Karpas-422 (cell line): ENCODE results near the gene DHRS7. TPM values are rescaled to one million over a fixed set of nuclear protein-coding genes. Genes with fewer than 3 reads are reported as not detected.

Experiments
- DNase-seq: peaks from one replicate; pipeline ENCODE4 v3.0.0-alpha.2; 2015
- H2AFZ ChIP-seq: fragments of 200-600 bp; sonication (generic); 2 replicates; pipeline ENCODE4 v1.6.1; 2014; ENCODE audit warnings: antibody characterized with exemption, low read length, mixed read lengths
- H3K27ac ChIP-seq: fragments of 200-600 bp; sonication (generic); 2 replicates; pipeline ENCODE4 v1.5.1; 2014; ENCODE audit warnings: mild to moderate bottlenecking, low read length, moderate library complexity
- H3K27me3 ChIP-seq: fragments of 200-600 bp; sonication (generic); 2 replicates; pipeline ENCODE4 v1.6.1; 2014; ENCODE audit warnings: low read length, mixed read lengths
- H3K36me3 ChIP-seq: fragments of 200-600 bp; sonication (generic); 2 replicates; pipeline ENCODE4 v1.6.1; 2014; ENCODE audit warnings: low read length, mixed read lengths; ENCODE audit not compliant: insufficient read depth
- H3K4me1 ChIP-seq: fragments of 200-600 bp; sonication (generic); 2 replicates; pipeline ENCODE4 v1.6.1; 2014; ENCODE audit warnings: mild to moderate bottlenecking, low read length, mixed read lengths
- H3K4me2 ChIP-seq: fragments of 200-600 bp; sonication (generic); 2 replicates; pipeline ENCODE4 v1.6.1; 2014; ENCODE audit warnings: low read length, low read depth, mild to moderate bottlenecking; ENCODE audit not compliant: poor library complexity, severe bottlenecking
- H3K4me3 ChIP-seq: fragments of 200-600 bp; sonication (generic); 2 replicates; pipeline ENCODE4 v1.5.1; 2014; ENCODE audit warnings: mild to moderate bottlenecking, antibody characterized with exemption, low read length, mixed read lengths
- H3K79me2 ChIP-seq: fragments of 200-600 bp; sonication (generic); 2 replicates; pipeline ENCODE4 v1.6.1; 2014; ENCODE audit warnings: mild to moderate bottlenecking, low read length, mixed read lengths
- H3K9ac ChIP-seq: fragments of 200-600 bp; sonication (generic); 2 replicates; pipeline ENCODE4 v1.6.0; 2014; ENCODE audit warnings: low read length
- H3K9me2 ChIP-seq: fragments of 200-600 bp; sonication (generic), shearing (Covaris generic); replicated peaks from 2 replicates; pipeline ENCODE4 v1.6.0; 2014; ENCODE audit warnings: mild to moderate bottlenecking, low read length, moderate library complexity; ENCODE audit not compliant: insufficient read depth
- H3K9me3 ChIP-seq: fragments of 300-700, 200-600 bp; sonication (generic); 2 replicates; pipeline ENCODE4 v1.6.1; 2014; ENCODE audit warnings: low read length, mixed read lengths
- H4K20me1 ChIP-seq: fragments of 200-600 bp; sonication (generic); 2 replicates; pipeline ENCODE4 v1.6.1; 2014; ENCODE audit warnings: mild to moderate bottlenecking, antibody characterized with exemption, low read length, low read depth; ENCODE audit not compliant: insufficient read depth
- total RNA-seq: library from RNA; depleted of rRNA; stranded (reverse); fragments of >200 nt; shearing (Covaris generic); gene quantifications from 2 replicates; pipeline ENCODE4 v1.2.3, GENCODE V29; 2014; ENCODE audit warnings: low replicate concordance

The DHRS7 gene
- total RNA-seq, 1 experiment from 2014 or later, result 155 TPM

DNA sequence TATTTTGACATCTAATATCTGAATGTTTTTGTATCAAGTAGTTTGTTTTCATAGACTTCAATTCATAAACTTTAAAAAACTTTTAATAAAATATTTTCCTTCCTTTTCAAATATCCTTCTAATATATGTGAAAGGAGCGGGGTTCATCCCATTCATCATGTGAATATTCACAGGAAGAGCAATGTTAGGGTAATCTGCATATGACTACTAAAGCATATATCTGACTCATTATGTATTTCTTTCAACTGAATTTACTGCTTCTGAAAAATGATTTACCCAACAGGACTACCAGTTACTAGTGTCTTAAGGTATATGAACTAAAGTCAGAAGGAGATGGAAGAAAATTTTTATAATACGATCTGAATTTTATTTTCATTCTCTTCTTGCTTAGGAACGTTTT is 30.5 kb downstream of the DHRS7 start:
- no peak overlapping the region for H3K4me3 ChIP-seq
- no peaks in the 10 kb centered on the region for H3K9me3 ChIP-seq
- no peak overlapping the region for H3K27ac ChIP-seq
- H4K20me1 ChIP-seq, result no peaks in the 10 kb centered on the region
- H3K79me2 ChIP-seq, result no peaks in the 10 kb centered on the region
- no peak overlapping the region for H3K9ac ChIP-seq
- H2AFZ ChIP-seq, result no peak overlapping the region
- no peaks in the 10 kb centered on the region for H3K27me3 ChIP-seq
- H3K4me2 ChIP-seq, result no peak overlapping the region
- H3K4me1 ChIP-seq, result no peaks in the 10 kb centered on the region
- H3K9me2 ChIP-seq, result no peaks in the 10 kb centered on the region
- H3K36me3 ChIP-seq, result peaks cover 20% of the 10 kb centered on the region; the same call in 1 of the 2 replicates
- no peak for DNase-seq

DNA sequence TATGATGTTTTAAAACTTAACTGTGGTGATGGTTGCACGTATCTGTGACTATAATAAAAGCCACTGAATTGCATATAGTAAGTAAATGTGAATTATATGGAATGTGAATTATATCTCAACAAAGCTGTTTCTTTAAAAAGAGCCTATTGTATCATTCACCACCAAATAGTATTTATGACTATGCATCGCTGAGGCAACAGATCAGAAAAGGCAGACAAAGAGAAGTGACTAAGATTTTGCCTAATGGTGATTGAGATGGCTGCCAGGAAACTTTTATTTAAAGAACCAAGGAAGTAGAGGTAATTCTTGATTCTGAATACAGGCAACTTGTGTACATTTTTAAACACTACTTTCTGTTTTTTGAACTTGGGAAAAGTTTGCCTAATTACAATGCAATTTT is 31.7 kb downstream of the DHRS7 start:
- Histone ChIP-seq H3K4me3 (no peak overlapping the region), H4K20me1 (no peaks in the 10 kb centered on the region), H3K36me3 (peaks cover 23% of the 10 kb centered on the region; the same call in 1 of the 2 replicates), H3K79me2 (no peaks in the 10 kb centered on the region), H3K9ac (no peak overlapping the region), H3K9me3 (no peaks in the 10 kb centered on the region), H3K4me2 (no peak overlapping the region), H3K27ac (no peak overlapping the region), H3K9me2 (no peaks in the 10 kb centered on the region), H2AFZ (no peak overlapping the region), H3K27me3 (no peaks in the 10 kb centered on the region), H3K4me1 (no peaks in the 10 kb centered on the region)
- DNase-seq, result no peak

DNA sequence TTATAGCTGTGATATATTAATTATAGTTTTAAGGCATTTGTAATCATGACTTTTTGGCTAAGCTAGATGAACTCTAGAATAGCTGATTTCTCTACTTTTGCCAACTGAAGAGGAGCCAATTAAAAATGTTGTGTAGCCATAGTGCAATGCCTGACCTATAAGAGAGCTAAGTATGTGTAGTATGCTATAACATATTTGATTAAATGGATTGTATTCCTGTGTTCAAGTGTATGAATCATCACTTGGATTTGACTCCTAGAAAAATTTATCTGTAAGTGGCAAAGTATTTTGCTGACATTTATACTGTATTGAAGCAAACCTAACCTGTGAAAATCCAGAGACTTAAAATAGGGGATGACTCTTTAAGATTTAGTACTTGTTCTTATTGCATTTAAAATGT is 39.3 kb downstream of the DHRS7 start:
- Histone ChIP-seq H3K4me3 (no peak overlapping the region), H3K36me3 (peaks cover 77% of the 10 kb centered on the region), H3K27me3 (no peaks in the 10 kb centered on the region), H2AFZ (no peak overlapping the region), H3K27ac (no peak overlapping the region), H3K9ac (no peak overlapping the region), H3K4me1 (no peaks in the 10 kb centered on the region), H4K20me1 (no peaks in the 10 kb centered on the region), H3K4me2 (no peak overlapping the region), H3K79me2 (no peaks in the 10 kb centered on the region), H3K9me3 (no peaks in the 10 kb centered on the region), H3K9me2 (no peaks in the 10 kb centered on the region)
- no peak for DNase-seq

DNA sequence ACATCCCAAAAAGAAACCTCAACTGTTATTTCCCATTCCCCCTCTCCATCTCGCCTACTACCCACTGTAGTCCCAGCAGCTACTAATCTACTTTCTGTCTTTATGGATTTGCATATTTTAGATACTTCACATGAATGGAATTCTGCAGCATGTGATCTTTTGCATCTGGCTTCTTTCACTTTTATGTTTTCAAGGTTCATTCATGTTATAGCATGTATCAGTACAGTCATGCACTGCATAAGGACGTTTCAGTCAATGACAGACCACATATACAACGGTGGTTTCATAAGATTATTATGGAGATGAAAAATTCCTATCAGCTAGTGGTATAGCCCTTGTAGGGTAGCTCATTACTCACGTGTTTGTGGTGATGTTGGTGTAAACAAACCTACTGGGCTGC is 49.0 kb downstream of the DHRS7 start:
- H3K4me3 ChIP-seq, result no peak overlapping the region
- peaks cover 55% of the 10 kb centered on the region for H3K36me3 ChIP-seq
- no peaks in the 10 kb centered on the region for H3K4me1 ChIP-seq
- DNase-seq, result no peak
- H3K27ac ChIP-seq, result no peak overlapping the region
- no peaks in the 10 kb centered on the region for H3K9me2 ChIP-seq
- H3K9me3 ChIP-seq, result no peaks in the 10 kb centered on the region
- no peak overlapping the region for H3K4me2 ChIP-seq
- no peak overlapping the region for H2AFZ ChIP-seq
- no peaks in the 10 kb centered on the region for H3K27me3 ChIP-seq
- peaks cover 62% of the 10 kb centered on the region for H3K79me2 ChIP-seq
- no peaks in the 10 kb centered on the region for H4K20me1 ChIP-seq
- no peak overlapping the region for H3K9ac ChIP-seq

DNA sequence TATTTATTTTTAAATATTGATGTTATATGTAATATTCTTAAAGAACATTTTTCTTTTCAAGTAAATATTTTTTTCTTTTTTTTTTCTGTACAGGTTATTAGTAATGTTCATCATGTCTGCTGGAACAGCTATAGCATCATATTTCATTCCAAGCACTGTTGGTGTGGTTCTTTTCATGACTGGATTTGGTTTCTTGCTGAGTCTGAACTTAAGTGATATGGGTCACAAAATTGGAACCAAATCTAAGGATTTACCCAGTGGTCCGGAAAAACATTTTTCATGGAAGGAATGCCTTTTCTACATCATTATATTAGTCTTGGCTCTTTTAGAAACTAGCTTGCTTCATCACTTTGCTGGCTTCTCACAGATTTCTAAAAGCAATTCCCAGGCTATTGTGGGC is 50.3 kb downstream of the DHRS7 start:
- H3K9ac ChIP-seq, result no peak overlapping the region
- no peaks in the 10 kb centered on the region for H3K9me3 ChIP-seq
- no peak overlapping the region for H3K4me3 ChIP-seq
- no peak for DNase-seq
- H3K27me3 ChIP-seq, result no peaks in the 10 kb centered on the region
- H3K79me2 ChIP-seq, result peaks cover 75% of the 10 kb centered on the region
- no peak overlapping the region for H3K4me2 ChIP-seq
- H3K27ac ChIP-seq, result no peak overlapping the region
- no peaks in the 10 kb centered on the region for H3K4me1 ChIP-seq
- H3K9me2 ChIP-seq, result no peaks in the 10 kb centered on the region
- H3K36me3 ChIP-seq, result peaks cover 44% of the 10 kb centered on the region
- no peak overlapping the region for H2AFZ ChIP-seq
- no peaks in the 10 kb centered on the region for H4K20me1 ChIP-seq

DNA sequence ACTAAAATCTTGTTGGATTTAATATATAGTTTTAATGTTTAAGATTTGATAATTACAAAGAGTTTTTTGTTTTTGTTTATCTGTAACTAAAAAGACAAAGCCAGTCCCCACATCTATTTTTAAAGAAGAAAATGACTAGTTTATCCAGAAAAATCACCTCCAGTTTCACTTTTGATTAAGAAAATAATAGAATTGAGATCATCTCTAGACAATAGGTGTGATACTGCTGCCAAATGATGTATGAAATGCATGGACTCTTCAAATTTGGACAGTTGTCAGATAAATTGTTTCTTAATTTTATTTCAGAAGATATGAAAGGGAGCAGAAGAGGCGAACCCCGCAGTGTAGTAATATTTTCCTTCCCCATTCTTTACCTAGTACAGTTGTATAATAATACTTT is 53.5 kb downstream of the DHRS7 start:
- Histone ChIP-seq H4K20me1 (no peaks in the 10 kb centered on the region), H3K79me2 (peaks cover 91% of the 10 kb centered on the region)

DNA sequence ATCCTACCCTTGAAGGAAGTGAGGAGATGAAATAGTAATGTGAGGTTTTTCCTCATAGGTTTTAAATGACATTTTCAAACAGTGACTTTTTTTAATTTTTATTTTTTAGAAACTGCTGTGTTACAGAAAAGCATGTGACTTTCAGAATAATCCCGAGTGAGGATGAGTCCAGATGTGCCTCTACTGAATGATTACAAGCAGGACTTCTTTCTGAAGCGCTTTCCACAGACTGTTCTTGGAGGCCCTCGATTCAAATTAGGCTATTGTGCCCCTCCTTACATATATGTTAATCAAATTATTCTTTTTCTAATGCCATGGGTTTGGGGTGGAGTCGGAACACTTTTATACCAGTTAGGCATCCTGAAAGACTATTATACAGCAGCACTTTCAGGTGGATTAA is 57.7 kb downstream of the DHRS7 start:
- Histone ChIP-seq H3K79me2 (peaks cover 97% of the 10 kb centered on the region), H3K4me2 (no peak overlapping the region), H4K20me1 (no peaks in the 10 kb centered on the region), H3K36me3 (peaks cover 15% of the 10 kb centered on the region; the same call in 1 of the 2 replicates), H3K9me3 (no peaks in the 10 kb centered on the region), H3K4me3 (no peak overlapping the region), H3K27ac (no peak overlapping the region), H2AFZ (no peak overlapping the region), H3K9ac (no peak overlapping the region), H3K9me2 (no peaks in the 10 kb centered on the region), H3K4me1 (peaks cover 4% of the 10 kb centered on the region; the same call in 1 of the 2 replicates), H3K27me3 (no peaks in the 10 kb centered on the region)
- no peak for DNase-seq

More for the DNA sequence above, 53.5 kb downstream of the DHRS7 start:
- no peaks in the 10 kb centered on the region for H3K9me3 ChIP-seq
- no peaks in the 10 kb centered on the region for H3K9me2 ChIP-seq
- no peak overlapping the region for H3K27ac ChIP-seq
- no peak overlapping the region for H3K4me2 ChIP-seq
- peaks cover 33% of the 10 kb centered on the region for H3K36me3 ChIP-seq
- no peak for DNase-seq
- H2AFZ ChIP-seq, result no peak overlapping the region
- H3K4me3 ChIP-seq, result no peak overlapping the region
- H3K27me3 ChIP-seq, result no peaks in the 10 kb centered on the region
- H3K9ac ChIP-seq, result no peak overlapping the region
- H3K4me1 ChIP-seq, result no peaks in the 10 kb centered on the region

DNA sequence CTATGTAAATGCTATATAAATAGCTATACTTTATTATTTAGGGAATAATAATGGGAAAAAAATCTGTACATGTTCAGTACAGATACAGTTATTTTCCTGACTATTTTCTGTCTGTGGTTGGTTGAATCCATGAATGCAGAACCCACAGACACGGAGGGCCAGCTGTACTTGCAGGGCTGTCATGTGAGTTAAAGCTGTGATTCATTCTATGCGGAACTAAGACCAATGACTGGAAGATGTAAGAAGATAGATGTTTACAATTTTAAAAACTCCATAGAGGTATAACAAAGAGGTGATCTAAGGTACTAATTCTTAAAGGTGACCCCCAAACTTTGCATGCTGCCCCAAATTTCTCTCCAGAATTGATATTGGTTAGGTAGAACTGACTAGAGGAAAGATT is 58.9 kb downstream of the DHRS7 start:
- no peak overlapping the region for H3K27ac ChIP-seq
- peaks cover 97% of the 10 kb centered on the region for H3K79me2 ChIP-seq
- no peaks in the 10 kb centered on the region for H4K20me1 ChIP-seq
- H3K27me3 ChIP-seq, result no peaks in the 10 kb centered on the region
- no peak overlapping the region for H3K4me2 ChIP-seq
- no peaks in the 10 kb centered on the region for H3K9me2 ChIP-seq
- no peaks in the 10 kb centered on the region for H3K9me3 ChIP-seq
- no peak for DNase-seq
- H3K4me3 ChIP-seq, result no peak overlapping the region
- H2AFZ ChIP-seq, result no peak overlapping the region
- H3K4me1 ChIP-seq, result peaks cover 10% of the 10 kb centered on the region
- H3K9ac ChIP-seq, result no peak overlapping the region
- H3K36me3 ChIP-seq, result peaks cover 15% of the 10 kb centered on the region; the same call in 1 of the 2 replicates

DNA sequence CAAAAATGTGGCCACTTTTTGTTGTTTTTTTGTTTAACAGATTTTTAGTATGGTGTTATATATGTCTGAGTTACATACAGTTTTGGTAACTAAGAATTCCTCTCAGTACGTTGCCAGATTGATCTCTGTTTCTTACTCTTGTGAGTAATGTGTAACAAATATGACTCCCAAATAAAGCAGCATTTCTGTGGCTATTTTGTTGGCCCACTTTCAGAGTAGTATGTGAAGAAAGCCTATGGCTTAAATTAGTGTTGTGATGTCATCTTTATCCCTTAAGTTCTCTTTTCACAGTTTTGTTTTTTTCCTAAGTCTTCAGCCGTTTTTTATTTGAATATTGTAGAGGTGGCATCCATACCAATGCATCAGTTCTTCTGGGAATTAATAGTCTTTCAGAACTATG is 62.8 kb downstream of the DHRS7 start:
- no peaks in the 10 kb centered on the region for H3K9me3 ChIP-seq
- no peak for DNase-seq
- no peaks in the 10 kb centered on the region for H4K20me1 ChIP-seq
- H3K27me3 ChIP-seq, result no peaks in the 10 kb centered on the region
- H3K4me3 ChIP-seq, result no peak overlapping the region
- no peak overlapping the region for H3K9ac ChIP-seq
- H3K79me2 ChIP-seq, result peaks cover 97% of the 10 kb centered on the region
- no peak overlapping the region for H3K4me2 ChIP-seq
- no peak overlapping the region for H3K27ac ChIP-seq
- no peaks in the 10 kb centered on the region for H3K9me2 ChIP-seq
- peaks cover 4% of the 10 kb centered on the region; the same call in 1 of the 2 replicates for H3K36me3 ChIP-seq
- H2AFZ ChIP-seq, result no peak overlapping the region
- peaks cover 10% of the 10 kb centered on the region for H3K4me1 ChIP-seq
